Endodermal cell (in vitro differentiated cells): ENCODE results near the gene FAHD2A. TPM values are rescaled to one million over a fixed set of nuclear protein-coding genes. Genes with fewer than 3 reads are reported as not detected.
A peak's percentile ranks its signal among the peaks of the same experiment; 100 is the strongest.

ENCODE experiments used
- DNase-seq: peaks from one replicate; pipeline ENCODE4 v3.0.0-alpha.2; 2017
- H3K27ac ChIP-seq: 2 replicates; pipeline ENCODE4 v1.5.1; 2013; ENCODE audit warnings: mild to moderate bottlenecking, low read depth, low read length, moderate library complexity
- H3K27me3 ChIP-seq: 2 replicates; pipeline ENCODE4 v1.6.1; 2013; ENCODE audit warnings: mild to moderate bottlenecking, low read length, moderate library complexity; ENCODE audit not compliant: insufficient read depth, control insufficient read depth, poor library complexity, severe bottlenecking
- H3K36me3 ChIP-seq: 2 replicates; pipeline ENCODE4 v1.7.0; 2013; ENCODE audit warnings: mild to moderate bottlenecking, low read length, moderate library complexity; ENCODE audit not compliant: control insufficient read depth, insufficient read depth
- H3K4me1 ChIP-seq: one replicate; pipeline ENCODE4 v1.7.0; 2013; ENCODE audit warnings: low read length; ENCODE audit not compliant: control insufficient read depth, insufficient read depth
- H3K4me3 ChIP-seq: 2 replicates; pipeline ENCODE4 v1.5.1; 2013; ENCODE audit warnings: mild to moderate bottlenecking, low read length, moderate library complexity
- H3K9ac ChIP-seq: 2 replicates; pipeline ENCODE4 v1.6.1; 2013; ENCODE audit warnings: mild to moderate bottlenecking, low read length, moderate library complexity; ENCODE audit not compliant: poor library complexity, severe bottlenecking; ENCODE audit errors: extremely low read depth
- H3K9me3 ChIP-seq: 2 replicates; pipeline ENCODE4 v1.6.1; 2013; ENCODE audit warnings: mild to moderate bottlenecking, low read length, moderate library complexity; ENCODE audit not compliant: control insufficient read depth
- H3K27ac Mint-ChIP-seq: 2 replicates; pipeline ENCODE4 v1.8.0; 2020; ENCODE audit warnings: mixed read lengths
- H3K27me3 Mint-ChIP-seq: 2 replicates; pipeline ENCODE4 v1.8.0; 2021; ENCODE audit warnings: mild to moderate bottlenecking, mixed read lengths; ENCODE audit not compliant: insufficient read depth
- H3K36me3 Mint-ChIP-seq: 2 replicates; pipeline ENCODE4 v1.8.0; 2020; ENCODE audit warnings: low read depth, mixed read lengths
- H3K4me1 Mint-ChIP-seq: 2 replicates; pipeline ENCODE4 v1.8.0; 2020; ENCODE audit warnings: mixed read lengths
- H3K4me3 Mint-ChIP-seq: 2 replicates; pipeline ENCODE4 v1.8.0; 2020; ENCODE audit warnings: mild to moderate bottlenecking, moderate library complexity, mixed read lengths
- H3K9me3 Mint-ChIP-seq: 2 replicates; pipeline ENCODE4 v1.8.0; 2020; ENCODE audit warnings: mild to moderate bottlenecking, mixed read lengths
- WGBS, 2 experiments: methylation state at CpG; one replicate each; pipeline versions ENCODE4 v1.1.5 to v1.1.7; 2013; ENCODE audit warnings: missing lambda C conversion rate in 2 of 2, mixed read lengths in 1 of 2; ENCODE audit not compliant: insufficient coverage in 1 of 2, insufficient read length in 1 of 2; 5-methylcytosine and 5-hydroxymethylcytosine counted together
- long read RNA-seq, 4 experiments: library from polyadenylated mRNA in 2 of 4; library from RNA in 1 of 4; library from capped mRNA in 1 of 4; stranded (forward) in 3 of 4; unstranded in 1 of 4; transcript quantifications; one replicate each; pipeline ENCODE4 v2.0.0, GENCODE V29; 2020 to 2021; ENCODE audit warnings: inconsistent platforms in 1 of 4
- polyA plus RNA-seq, 2 experiments: library from polyadenylated mRNA; stranded (reverse); fragments of 50-300 nt; gene quantifications; one replicate each; pipeline ENCODE4 v1.2.3, GENCODE V29; 2013
- total RNA-seq, 2 donors: library from RNA; stranded (reverse); fragmentation: NEBNext Ultra II Directional in 1 of 2; extraction: Animal tissue kit (Norgen Biotek cat#: 25700) in 1 of 2; gene quantifications; 2 replicates in 1 of 2; 3 replicates in 1 of 2; pipeline ENCODE4 v1.2.1, GENCODE V29; 2021
- TF ChIP-seq, protein P1 (sequence below): fragments of 200-600 bp; sonication (generic); conservative IDR thresholded peaks from 2 replicates; pipeline ENCODE4 v1.5.0; 2021; ENCODE audit warnings: antibody characterized with exemption, mild to moderate bottlenecking

FAHD2A gene, protein sequence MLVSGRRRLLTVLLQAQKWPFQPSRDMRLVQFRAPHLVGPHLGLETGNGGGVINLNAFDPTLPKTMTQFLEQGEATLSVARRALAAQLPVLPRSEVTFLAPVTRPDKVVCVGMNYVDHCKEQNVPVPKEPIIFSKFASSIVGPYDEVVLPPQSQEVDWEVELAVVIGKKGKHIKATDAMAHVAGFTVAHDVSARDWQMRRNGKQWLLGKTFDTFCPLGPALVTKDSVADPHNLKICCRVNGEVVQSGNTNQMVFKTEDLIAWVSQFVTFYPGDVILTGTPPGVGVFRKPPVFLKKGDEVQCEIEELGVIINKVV
- total RNA-seq: 10 to 100 TPM; 45.2 to 49.4 TPM
- 38.3 TPM for polyA plus RNA-seq (2013, experiment 1 of 2)
- polyA plus RNA-seq (2013, experiment 2 of 2): 31.3 TPM
- long read RNA-seq, experiment 1, full-length matches to known transcripts: 8 of 26 reads
- long read RNA-seq, experiment 1, partial matches to known transcripts: 5 of 26 reads
- long read RNA-seq, experiment 1, other reads (novel, unspliced or antisense): 13 of 26 reads
- long read RNA-seq, experiment 2, full-length matches to known transcripts: 27 of 81 reads
- long read RNA-seq, experiment 2, partial matches to known transcripts: 5 of 81 reads
- long read RNA-seq, experiment 2, other reads (novel, unspliced or antisense): 49 of 81 reads
- long read RNA-seq, experiment 3, full-length matches to known transcripts: 156 of 247 reads
- long read RNA-seq, experiment 3, partial matches to known transcripts: 15 of 247 reads
- long read RNA-seq, experiment 3, other reads (novel, unspliced or antisense): 76 of 247 reads
- long read RNA-seq, experiment 4, full-length matches to known transcripts: 89 of 244 reads
- long read RNA-seq, experiment 4, partial matches to known transcripts: 88 of 244 reads
- long read RNA-seq, experiment 4, other reads (novel, unspliced or antisense): 67 of 244 reads

DNA sequence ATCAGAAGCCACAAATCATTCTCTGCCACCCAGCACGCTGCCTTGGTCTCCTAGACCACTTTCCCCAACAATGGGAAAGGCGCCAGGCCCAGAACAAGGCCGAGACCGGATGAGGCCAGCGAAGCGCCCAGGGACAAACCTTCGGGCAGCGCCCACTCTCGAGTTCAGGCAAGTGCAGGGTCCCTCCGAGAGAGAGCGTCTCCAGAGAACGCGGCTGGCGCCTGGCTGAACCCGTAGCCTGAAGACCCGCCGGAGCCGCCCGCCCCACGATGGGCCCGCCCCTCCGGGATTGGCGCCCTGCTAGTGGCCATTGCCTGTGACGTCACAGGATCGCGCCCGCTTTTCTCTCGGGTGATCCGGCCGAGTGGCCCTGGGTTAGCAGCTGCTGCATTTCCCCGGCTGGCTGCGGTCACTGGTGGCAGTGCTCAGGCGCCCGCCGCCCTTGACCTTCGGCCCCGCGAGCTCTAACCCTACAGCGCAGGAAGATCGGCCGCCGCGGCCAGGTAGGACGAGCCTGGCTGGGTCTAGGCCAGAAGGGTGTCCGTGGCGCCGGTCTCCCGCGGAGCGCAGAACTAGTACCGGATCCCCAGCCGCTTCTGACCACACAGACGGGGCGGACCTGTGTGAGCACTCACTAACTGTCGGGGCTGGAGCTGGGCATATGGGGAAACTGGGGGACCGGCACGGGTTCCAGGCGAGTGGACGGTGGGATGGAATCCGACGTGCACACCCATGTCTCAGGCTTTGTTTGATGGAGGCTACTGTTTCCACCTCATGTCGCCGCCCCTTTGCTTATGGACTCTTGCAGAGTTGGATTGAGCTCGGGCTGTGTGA is at the start of gene FAHD2A:
TSS of gene FAHD2A (plus strand) at position 339 of the 834 bp plus-strand sequence. CDS start 2,851 bp downstream, outside the sequence.
- H3K4me1 Mint-ChIP-seq: peaks cover 7% of the 10 kb centered on the region
- TF ChIP-seq, protein P1, sequence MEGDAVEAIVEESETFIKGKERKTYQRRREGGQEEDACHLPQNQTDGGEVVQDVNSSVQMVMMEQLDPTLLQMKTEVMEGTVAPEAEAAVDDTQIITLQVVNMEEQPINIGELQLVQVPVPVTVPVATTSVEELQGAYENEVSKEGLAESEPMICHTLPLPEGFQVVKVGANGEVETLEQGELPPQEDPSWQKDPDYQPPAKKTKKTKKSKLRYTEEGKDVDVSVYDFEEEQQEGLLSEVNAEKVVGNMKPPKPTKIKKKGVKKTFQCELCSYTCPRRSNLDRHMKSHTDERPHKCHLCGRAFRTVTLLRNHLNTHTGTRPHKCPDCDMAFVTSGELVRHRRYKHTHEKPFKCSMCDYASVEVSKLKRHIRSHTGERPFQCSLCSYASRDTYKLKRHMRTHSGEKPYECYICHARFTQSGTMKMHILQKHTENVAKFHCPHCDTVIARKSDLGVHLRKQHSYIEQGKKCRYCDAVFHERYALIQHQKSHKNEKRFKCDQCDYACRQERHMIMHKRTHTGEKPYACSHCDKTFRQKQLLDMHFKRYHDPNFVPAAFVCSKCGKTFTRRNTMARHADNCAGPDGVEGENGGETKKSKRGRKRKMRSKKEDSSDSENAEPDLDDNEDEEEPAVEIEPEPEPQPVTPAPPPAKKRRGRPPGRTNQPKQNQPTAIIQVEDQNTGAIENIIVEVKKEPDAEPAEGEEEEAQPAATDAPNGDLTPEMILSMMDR: no peak

DNA sequence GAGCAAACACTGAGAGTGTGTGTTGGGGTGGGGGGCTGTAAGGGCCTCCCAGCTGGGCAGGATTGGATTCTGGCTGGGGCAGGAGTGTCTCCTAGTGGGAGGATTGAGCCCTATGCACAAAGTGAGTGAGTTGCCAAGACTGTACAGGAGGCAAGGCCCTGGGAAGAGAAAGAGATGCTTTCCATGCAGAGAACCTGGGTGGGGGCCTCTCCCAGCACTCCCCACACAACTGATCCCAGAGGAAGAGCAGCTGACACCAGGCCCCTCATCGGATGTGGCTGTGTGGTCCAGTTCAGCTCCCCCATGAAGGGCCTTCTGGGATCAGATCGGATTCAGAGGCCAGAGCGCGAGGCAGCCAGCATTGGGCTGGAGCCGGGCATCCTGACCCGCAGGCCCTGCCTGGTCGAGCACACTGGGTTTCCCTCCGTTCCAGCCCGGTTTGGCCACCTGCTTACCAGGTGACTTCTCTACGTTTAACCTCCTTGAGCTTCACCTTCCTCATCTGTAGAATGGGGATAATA is 49.4 kb upstream of the FAHD2A start:
- DNase-seq: no peak
- no peak overlapping the region for H3K4me3 ChIP-seq
- Mint-ChIP-seq H3K27me3 (peaks cover 35% of the 10 kb centered on the region), H3K27ac (no peak overlapping the region), H3K9me3 (peaks cover 6% of the 10 kb centered on the region), H3K4me1 (no peaks in the 10 kb centered on the region), H3K4me3 (no peak overlapping the region), H3K36me3 (no peaks in the 10 kb centered on the region)
- H3K9ac ChIP-seq: no peak overlapping the region
- H3K4me1 ChIP-seq: no peaks in the 10 kb centered on the region
- no peaks in the 10 kb centered on the region for H3K36me3 ChIP-seq
- WGBS, 2 experiments: 89% methylated on average over 10 of the region's 10 CpGs; no CpG with 5 or more reads in 1 of the 2 experiments
- H3K27me3 ChIP-seq: peaks cover 16% of the 10 kb centered on the region
- no peak overlapping the region for H3K27ac ChIP-seq
- TF ChIP-seq, protein P1: no peak
- no peaks in the 10 kb centered on the region for H3K9me3 ChIP-seq

More for the DNA sequence above, at the start of gene FAHD2A:
- Mint-ChIP-seq H3K9me3 (no peaks in the 10 kb centered on the region), H3K4me3 (peak within 1 kb of the TSS; percentile 97), H3K27me3 (peaks cover 22% of the 10 kb centered on the region), H3K27ac (peak within 1 kb of the TSS; percentile 99), H3K36me3 (peaks cover 2% of the 10 kb centered on the region)
- Histone ChIP-seq H3K9me3 (no peaks in the 10 kb centered on the region), H3K9ac (peak within 1 kb of the TSS; percentile 96), H3K27me3 (no peaks in the 10 kb centered on the region), H3K27ac (peak within 1 kb of the TSS; percentile 79), H3K36me3 (peaks cover 4% of the 10 kb centered on the region), H3K4me3 (peak within 1 kb of the TSS; percentile 96), H3K4me1 (peaks cover 2% of the 10 kb centered on the region)
- 0 to 1% methylated on average over 29 to 64 of the region's 64 CpGs for WGBS, 2 experiments
- peak; percentile 97 for DNase-seq
